ENCODE data around the gene PGA5.

- TF ChIP-seq GLIS3 (CRISPR knock-in tag; IDR thresholded peaks at IDR 0.05) (no peak), ZC3H10 (CRISPR knock-in tag; IDR thresholded peaks at IDR 0.05) (no peak), ZFP3 (CRISPR knock-in tag; IDR thresholded peaks at IDR 0.05) (no peak), ARNTL (CRISPR knock-in tag; IDR thresholded peaks at IDR 0.05; ENCODE audit: borderline replicate concordance, low read depth) (no peak), ESRRG (CRISPR knock-in tag; IDR thresholded peaks at IDR 0.05) (no peak), SNAI2 (CRISPR knock-in tag; IDR thresholded peaks at IDR 0.05) (no peak), TOX (CRISPR knock-in tag; IDR thresholded peaks at IDR 0.05; ENCODE audit: borderline replicate concordance) (no peak), ZNF70 (CRISPR knock-in tag; IDR thresholded peaks at IDR 0.05) (no peak)
- TF ChIP-seq, protein P1, sequence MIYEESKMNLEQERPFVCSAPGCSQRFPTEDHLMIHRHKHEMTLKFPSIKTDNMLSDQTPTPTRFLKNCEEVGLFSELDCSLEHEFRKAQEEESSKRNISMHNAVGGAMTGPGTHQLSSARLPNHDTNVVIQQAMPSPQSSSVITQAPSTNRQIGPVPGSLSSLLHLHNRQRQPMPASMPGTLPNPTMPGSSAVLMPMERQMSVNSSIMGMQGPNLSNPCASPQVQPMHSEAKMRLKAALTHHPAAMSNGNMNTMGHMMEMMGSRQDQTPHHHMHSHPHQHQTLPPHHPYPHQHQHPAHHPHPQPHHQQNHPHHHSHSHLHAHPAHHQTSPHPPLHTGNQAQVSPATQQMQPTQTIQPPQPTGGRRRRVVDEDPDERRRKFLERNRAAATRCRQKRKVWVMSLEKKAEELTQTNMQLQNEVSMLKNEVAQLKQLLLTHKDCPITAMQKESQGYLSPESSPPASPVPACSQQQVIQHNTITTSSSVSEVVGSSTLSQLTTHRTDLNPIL (CRISPR knock-in tag; IDR thresholded peaks at IDR 0.05; ENCODE audit: low read depth), result no peak
- TF ChIP-seq, protein P2, sequence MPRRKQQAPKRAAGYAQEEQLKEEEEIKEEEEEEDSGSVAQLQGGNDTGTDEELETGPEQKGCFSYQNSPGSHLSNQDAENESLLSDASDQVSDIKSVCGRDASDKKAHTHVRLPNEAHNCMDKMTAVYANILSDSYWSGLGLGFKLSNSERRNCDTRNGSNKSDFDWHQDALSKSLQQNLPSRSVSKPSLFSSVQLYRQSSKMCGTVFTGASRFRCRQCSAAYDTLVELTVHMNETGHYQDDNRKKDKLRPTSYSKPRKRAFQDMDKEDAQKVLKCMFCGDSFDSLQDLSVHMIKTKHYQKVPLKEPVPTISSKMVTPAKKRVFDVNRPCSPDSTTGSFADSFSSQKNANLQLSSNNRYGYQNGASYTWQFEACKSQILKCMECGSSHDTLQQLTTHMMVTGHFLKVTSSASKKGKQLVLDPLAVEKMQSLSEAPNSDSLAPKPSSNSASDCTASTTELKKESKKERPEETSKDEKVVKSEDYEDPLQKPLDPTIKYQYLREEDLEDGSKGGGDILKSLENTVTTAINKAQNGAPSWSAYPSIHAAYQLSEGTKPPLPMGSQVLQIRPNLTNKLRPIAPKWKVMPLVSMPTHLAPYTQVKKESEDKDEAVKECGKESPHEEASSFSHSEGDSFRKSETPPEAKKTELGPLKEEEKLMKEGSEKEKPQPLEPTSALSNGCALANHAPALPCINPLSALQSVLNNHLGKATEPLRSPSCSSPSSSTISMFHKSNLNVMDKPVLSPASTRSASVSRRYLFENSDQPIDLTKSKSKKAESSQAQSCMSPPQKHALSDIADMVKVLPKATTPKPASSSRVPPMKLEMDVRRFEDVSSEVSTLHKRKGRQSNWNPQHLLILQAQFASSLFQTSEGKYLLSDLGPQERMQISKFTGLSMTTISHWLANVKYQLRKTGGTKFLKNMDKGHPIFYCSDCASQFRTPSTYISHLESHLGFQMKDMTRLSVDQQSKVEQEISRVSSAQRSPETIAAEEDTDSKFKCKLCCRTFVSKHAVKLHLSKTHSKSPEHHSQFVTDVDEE (CRISPR knock-in tag; IDR thresholded peaks at IDR 0.05), result no peak
These were observed 39.1 kb downstream of the PGA5 start for GRCh38 chr11:61279934-61280659.
